GM21367 (cell line): ENCODE results near the gene SLC6A19.
"Not testable (repeated sequence)": the region's sequence is repeated elsewhere in the genome, so short reads cannot be mapped to it uniquely, and the experiment has no call there.

Experiments
- ATAC-seq: cut with Tn5 transposase; IDR thresholded peaks from one replicate; pipeline ENCODE4 v1.9.1; 2021; ENCODE audit not compliant: unreplicated experiment

SLC6A19 gene

DNA sequence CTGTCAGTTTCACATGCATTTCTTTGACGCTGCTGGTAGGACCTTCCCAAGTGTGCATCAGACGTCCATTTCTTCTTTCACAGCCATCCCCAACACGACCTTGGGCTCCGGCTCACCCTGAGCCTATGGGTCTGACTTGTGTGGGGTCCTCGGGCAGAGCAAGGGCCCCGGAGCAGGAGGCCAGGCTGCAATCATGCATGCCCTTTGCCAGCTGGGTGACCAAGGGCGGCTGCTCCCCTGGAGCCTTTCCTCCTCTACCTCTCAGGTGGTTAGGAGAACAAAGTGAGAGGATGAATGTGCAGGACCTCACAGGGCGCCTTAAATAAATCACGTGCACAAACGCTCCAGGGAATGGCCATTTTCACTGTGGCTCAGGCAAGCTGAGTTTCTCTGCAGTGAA lies 60.2 kb downstream of the SLC6A19 start:
- ATAC-seq, result no peak

DNA sequence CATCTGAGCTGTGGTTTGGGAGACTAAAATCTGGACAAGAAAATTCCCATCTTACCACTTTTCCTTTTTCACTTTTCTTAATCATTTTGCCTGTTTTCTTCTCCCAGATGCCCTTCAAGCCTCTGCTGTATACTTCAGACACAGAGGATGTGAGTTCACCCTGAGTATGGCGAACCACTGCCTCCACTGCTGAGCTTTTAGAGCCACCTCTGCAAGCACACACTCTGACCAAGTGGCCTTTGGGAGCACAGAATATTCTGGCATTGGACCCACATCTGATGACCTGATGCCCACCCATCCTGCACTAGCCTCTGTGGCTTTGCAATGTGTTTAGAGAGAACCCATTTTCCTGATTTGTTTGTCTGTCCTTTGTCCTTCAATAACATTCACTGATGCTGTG lies 61.0 kb downstream of the SLC6A19 start:
- ATAC-seq, result no peak

DNA sequence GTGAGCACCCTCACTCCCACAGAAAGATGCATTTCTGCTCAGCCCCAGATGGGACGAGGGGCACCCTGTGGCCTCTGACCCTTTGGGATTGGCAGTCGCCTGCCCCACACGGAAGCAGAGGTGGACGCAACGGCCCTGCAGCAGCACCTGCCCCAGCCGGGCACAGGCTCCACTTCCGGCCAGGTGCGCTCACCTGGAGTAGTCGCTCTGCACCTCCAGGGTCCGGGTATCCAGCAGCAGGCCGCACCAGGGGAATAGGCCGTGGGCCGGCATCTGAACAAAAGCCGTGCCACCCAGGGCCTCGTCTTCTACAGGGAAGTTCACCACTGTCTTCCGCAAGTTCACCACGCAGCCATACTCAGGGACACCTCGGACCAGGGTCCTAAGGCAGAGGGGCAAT lies 62.8 kb downstream of the SLC6A19 start:
- no peak for ATAC-seq

DNA sequence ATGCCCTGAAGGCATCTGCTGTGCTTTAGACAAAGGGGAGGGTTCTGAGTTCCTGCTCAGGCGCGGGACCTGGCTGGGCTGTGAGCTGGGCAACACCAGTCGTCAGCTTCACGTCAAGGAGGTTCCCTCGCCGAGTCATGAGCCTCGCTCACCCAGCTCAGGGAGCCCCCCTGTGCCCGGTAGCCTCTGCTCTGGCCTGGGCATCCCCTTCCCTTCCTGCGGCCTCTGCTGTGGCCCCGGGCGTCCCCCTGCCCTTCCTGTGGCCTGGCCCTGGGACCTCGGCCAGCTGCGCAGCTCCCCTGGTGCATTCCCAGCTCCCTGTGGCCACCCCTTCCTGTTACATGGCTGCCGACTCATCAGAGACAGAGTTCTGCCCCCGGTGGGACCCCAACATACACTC lies 63.6 kb downstream of the SLC6A19 start:
- no peak for ATAC-seq

DNA sequence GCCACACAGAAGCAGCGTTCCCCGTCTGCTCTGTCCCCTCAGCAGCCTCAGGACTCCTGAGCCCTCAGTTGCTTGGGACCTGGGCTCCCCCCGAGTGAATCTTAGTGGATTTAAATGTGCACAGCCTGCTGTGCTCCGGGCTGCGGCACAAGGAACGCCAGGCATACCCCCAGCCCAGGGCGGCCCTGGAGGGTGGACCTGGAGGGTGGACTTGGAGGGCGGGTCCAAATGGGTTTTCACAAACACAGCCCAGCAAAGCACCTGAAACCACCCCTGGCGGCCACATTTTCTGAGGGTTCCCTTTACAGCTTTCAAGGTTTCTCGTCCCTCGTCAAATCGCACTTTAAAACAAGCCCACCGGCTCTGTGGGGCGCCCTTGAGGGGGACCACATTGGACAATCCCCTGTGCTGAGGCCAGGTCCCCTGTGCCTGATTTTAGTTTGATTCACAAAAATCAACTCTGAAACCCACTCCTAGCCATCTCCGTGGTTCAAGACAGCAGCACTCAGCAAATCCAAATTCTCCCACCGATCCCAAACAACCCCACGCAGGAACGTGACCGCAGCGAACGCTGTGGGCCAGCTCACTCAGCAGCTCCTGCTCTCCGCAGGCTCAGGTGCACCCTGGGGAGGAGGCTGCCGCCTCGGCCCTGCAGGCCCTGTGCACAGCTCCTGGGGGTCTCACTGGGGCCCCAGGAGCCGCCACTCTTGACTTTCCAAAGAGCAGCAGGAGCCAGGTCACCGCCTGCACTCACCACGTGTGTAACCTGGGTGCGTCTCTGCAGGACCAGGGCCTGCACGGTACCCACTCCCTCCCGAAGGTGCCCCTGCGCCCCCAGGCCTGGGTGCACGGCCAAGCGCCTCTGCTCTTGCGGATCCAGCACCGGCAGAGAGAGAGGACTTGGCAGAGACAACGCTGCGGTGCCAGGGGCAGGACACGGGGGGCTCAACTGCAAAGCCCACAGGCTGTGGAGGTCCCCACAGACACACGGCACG lies 64.4 kb downstream of the SLC6A19 start:
- no peak for ATAC-seq

DNA sequence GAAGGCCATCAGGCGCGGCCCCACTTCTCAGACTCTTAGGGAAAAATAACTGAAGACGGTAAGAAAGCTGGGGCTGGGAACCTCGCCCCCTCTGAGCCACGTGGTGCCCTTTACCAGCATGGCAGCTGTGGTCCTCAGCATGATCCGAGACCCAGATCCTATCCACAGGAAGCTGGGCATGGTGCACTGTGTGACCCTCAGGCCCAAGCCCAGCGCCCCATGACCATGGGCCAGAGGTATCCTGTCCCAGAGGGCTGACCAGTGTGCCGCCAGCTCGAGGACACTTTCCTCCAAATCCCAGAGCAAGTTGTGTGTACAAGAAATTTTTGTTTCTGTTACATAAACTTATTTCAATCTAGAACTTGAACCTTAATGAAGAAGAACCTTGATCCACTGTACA lies 65.4 kb downstream of the SLC6A19 start:
- no peak for ATAC-seq

DNA sequence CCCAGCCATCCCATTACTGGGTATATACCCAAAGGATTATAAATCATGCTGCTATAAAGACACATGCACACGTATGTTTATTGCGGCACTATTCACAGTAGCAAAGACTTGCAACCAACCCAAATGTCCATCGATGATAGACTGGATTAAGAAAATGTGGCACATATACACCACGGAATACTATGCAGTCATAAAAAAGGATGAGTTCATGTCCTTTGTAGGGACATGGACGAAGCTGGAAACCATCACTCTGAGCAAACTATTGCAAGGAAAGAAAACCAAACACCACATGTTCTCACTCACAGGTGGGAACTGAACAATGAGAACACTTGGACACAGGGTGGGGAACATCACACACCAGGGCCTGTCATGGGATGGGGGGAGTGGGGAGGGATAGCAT lies 66.1 kb downstream of the SLC6A19 start:
- not testable (repeated sequence) for ATAC-seq

DNA sequence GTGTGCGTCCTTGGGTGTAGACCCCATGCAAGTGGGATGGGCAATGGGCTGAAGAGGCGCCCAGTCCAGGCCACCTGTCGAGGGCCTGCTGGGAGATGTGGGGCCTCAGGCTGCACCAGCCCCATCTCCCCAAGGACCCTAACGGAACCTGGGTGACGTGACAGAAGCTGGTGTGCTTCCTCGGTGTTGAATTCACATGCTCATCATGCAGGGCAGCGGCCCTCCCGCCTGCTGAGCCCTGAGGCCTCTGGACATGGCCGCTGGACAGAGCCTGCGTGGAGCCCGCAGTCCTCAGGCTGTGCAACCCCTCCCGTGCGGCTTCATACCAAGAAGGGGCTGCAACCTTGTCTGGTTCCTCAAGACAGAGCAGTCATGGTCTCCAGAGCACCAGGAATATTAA lies 66.7 kb downstream of the SLC6A19 start:
- ATAC-seq, result no peak

DNA sequence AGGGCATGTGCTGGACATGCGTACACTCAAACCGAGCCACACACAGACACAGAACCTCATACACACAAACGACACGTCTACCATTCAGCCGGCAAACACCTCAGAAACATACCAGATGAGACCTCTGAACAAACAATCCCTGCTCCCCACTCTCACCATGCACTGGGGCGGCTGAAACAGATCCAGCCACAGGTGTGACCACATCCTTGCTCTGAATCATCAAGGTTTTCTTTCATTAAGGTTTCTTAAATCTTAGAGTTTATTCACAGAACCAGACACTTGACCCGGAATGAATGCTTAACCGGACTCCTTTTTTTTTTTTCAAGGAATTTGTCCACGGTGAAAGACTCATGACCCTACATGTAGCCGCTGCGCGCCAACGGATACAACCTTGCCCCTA lies 67.3 kb downstream of the SLC6A19 start:
- ATAC-seq, result no peak

DNA sequence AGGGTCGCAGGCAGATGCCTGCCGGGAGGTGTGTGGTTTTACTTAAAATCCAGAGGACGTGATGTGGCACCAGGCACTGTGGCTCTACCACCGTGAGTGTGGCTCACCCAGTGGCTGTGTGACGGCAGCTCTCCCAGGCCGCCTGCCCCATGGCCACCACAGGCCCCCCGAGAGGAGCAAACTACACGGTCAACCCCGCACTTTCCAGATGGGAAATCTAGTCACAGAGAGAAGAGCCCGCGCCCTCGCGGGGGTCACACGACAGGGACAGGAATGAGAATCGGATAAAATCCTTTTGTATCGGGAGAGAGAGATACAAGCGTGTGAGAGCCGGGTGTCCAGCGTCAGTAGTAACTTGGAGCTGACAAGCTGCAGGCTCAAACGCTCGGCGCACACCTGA lies 69.0 kb downstream of the SLC6A19 start:
- ATAC-seq, result no peak

DNA sequence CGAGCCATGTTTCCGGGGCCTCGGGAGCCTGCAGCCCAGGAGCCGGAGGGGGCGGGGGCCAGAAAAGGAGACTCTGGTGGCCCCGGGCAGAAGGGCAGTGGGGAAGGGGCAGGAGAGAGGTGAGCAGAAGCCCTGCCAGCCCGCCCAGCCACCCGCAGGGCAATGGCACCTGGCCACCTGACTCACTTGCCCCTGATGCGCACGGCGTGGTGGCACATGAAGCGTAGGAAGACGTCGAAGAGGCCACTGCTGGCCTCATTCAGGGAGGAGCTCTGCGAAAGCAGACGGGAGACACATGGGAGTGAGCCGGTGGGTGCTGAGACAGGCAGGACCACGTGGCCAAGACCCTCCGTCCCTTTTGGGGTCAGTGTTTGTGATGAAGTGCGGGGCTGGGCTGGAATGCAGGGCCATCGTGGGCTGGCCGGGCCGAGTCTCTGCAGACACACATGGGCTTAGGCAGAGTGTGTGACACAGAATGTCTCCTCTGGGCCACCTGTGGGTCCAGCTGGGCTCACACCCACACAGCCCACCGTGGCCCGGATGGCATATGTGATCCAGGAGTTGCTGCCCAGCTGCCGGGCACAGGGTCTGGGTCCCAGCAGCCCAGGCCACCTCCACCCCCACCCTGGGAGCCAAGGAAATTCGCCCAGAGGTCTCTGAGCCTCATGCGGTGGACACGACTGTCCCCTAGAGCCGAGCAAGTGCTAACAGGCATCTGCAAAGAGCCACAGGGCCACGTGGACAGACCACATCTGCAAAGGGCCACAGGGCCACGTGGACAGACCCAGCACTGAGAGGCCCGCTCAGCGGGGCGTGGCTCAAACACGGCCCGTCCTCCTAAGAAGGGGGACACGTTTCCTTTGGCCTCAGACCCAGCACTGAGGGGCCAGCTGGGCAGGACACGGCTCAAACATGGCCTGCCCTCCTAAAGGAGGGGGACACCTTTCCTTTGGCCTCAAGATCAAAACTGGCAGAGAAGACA lies 69.8 kb downstream of the SLC6A19 start:
- no peak for ATAC-seq

DNA sequence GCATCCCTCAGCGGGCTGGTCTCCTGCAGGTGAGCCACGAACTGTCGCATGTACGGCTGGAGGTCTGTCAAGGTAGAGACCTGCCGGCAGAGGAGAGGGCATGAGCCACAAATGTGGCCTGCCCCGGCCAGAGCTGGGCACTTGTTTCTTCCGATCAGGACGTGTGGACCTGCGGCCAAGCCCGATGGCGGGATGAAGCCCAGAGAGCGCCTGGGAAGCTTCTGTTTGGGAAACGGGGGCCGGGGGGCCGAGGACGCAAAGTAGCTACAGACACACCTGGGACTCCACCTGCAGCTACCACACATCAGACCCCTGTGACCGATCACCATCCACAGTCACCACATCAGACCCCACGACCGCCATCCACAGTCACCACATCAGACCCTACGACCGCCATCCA lies 70.8 kb downstream of the SLC6A19 start:
- no peak for ATAC-seq

DNA sequence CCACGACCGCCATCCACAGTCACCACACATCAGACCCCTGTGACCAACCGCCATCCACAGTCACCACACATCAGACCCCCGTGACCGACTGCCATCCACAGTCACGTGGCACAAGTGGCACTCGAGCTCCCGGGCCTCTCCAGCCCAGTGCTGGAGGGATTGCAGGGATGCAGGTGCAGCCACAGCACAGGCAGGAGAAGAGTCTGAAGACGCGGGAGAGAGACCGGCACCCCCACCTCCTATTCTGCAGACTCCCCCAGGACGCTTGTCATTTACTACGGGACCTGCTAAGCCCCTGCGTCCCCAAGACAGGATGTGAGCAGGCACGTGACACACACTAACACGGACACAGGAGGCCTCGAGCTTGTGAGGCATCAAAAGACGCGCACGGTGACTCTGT lies 72.3 kb downstream of the SLC6A19 start:
- ATAC-seq, result no peak

DNA sequence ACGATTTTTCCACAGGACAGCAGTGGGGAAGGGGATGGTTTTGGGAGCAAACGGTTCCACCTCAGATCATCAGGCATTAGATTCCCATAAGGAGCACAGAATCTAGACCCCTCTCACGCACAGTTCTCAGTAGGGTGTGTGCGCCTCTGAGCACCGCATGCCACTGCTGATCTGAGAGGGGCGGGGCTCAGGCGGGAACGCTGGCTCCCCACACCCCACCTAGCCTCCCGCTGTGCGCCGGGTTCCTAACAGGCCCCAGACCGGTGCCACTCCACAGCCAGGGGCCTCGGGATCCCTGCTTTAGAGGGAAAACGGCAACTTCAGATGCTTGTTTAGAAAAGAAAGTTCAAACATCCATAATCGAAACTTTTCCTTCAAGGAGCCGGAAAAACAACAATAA lies 73.1 kb downstream of the SLC6A19 start:
- no peak for ATAC-seq
